Common myeloid progenitor, CD34-positive (primary cell): ENCODE measurements around the gene EFNA5.

Experiments used
- CTCF ChIA-PET: fragments of 350-600 bp; sonication (Branson Sonifier 250); formaldehyde crosslinking; loops from one replicate; lab custom pipeline; 2021; ENCODE audit warnings: antibody characterized with exemption; lab: Charles Lee
- POLR2A ChIA-PET: fragments of 350-600 bp; sonication (Branson Sonifier 250); formaldehyde crosslinking; loops from one replicate; lab custom pipeline; 2021; ENCODE audit warnings: antibody characterized with exemption; lab: Charles Lee
- DNase-seq, 3 donors: peaks; one replicate each; pipeline versions ENCODE4 v3.0.0 to v3.0.0-alpha.2; 2013
- H3K27ac ChIP-seq, 2 experiments: 1 replicate in 1 of 2; 2 replicates in 1 of 2; pipeline ENCODE4 v1.7.0; 2013; ENCODE audit warnings: inconsistent platforms in 2 of 2, low read length in 2 of 2, mild to moderate bottlenecking in 2 of 2, low read depth in 1 of 2, moderate library complexity in 1 of 2; ENCODE audit not compliant: severe bottlenecking in 2 of 2, insufficient read depth in 1 of 2, poor library complexity in 1 of 2
- H3K27me3 ChIP-seq, 5 experiments: replicated peaks in 2 of 5; 1 replicate in 3 of 5; 2 replicates in 2 of 5; pipeline versions ENCODE4 v1.6.1 to v1.7.0; 2013; ENCODE audit warnings: low read length in 4 of 5, mild to moderate bottlenecking in 2 of 5, moderate library complexity in 2 of 5, inconsistent platforms in 1 of 5; ENCODE audit not compliant: insufficient read depth in 5 of 5, control insufficient read depth in 4 of 5
- H3K36me3 ChIP-seq, 4 experiments: 1 replicate in 2 of 4; 2 replicates in 2 of 4; pipeline versions ENCODE4 v1.6.1 to v1.7.0; 2013; ENCODE audit warnings: low read length in 3 of 4, control low read depth in 1 of 4, mild to moderate bottlenecking in 1 of 4; ENCODE audit not compliant: control insufficient read depth in 4 of 4, insufficient read depth in 4 of 4
- H3K4me1 ChIP-seq, 4 experiments: 1 replicate in 3 of 4; 2 replicates in 1 of 4; pipeline versions ENCODE4 v1.6.1 to v1.7.1; 2013; ENCODE audit warnings: low read length in 3 of 4, mild to moderate bottlenecking in 3 of 4, control low read depth in 1 of 4, inconsistent platforms in 1 of 4, moderate library complexity in 1 of 4; ENCODE audit not compliant: control insufficient read depth in 4 of 4, insufficient read depth in 4 of 4; ENCODE audit errors: control extremely low read depth in 1 of 4
- H3K4me3 ChIP-seq, 7 experiments: 1 replicate in 4 of 7; 2 replicates in 3 of 7; pipeline versions ENCODE4 v1.5.1 to v1.7.0; 2013; ENCODE audit warnings: mild to moderate bottlenecking in 7 of 7, low read length in 6 of 7, moderate library complexity in 6 of 7, inconsistent platforms in 2 of 7, low read depth in 2 of 7, control low read depth in 1 of 7; ENCODE audit not compliant: insufficient read depth in 4 of 7, control insufficient read depth in 1 of 7; ENCODE audit errors: extremely low read depth in 1 of 7
- H3K9me3 ChIP-seq, 5 experiments: 1 replicate in 4 of 5; 2 replicates in 1 of 5; pipeline versions ENCODE4 v1.6.1 to v1.7.1; 2013; ENCODE audit warnings: low read length in 4 of 5, mild to moderate bottlenecking in 2 of 5, inconsistent platforms in 1 of 5, low read depth in 1 of 5, moderate library complexity in 1 of 5; ENCODE audit not compliant: control insufficient read depth in 4 of 5, insufficient read depth in 2 of 5; ENCODE audit errors: control extremely low read depth in 1 of 5
- WGBS: methylation state at CpG from one replicate; pipeline ENCODE4 v1.1.5; 2013; ENCODE audit not compliant: insufficient coverage; 5-methylcytosine and 5-hydroxymethylcytosine counted together

EFNA5 gene

GRCh38 chr5:107566986-107567385 lies 103.8 kb downstream of the EFNA5 start:
- ChIA-PET CTCF (interaction anchor here (1.1 to 1.3 kb wide), 2 partner anchors 10 to 694 kb away, joined by 3 read pairs; no protein-coding TSS in a partner anchor), POLR2A (no interaction called here)
- no CpG with 5 or more reads among the region's 2 CpGs for WGBS
- H3K4me1 ChIP-seq, result peaks cover 5 to 23% (median 13%) of the 10 kb centered on the region in 4 experiments
- H3K9me3 ChIP-seq, result no peaks in the 10 kb centered on the region
- no peak overlapping the region for H3K4me3 ChIP-seq
- DNase-seq, result no peak
- H3K27me3 ChIP-seq, result no peaks in the 10 kb centered on the region
- H3K36me3 ChIP-seq, result no peaks in the 10 kb centered on the region
- H3K27ac ChIP-seq, result no peak overlapping the region

GRCh38 chr5:107565791-107566767 lies 104.7 kb downstream of the EFNA5 start:
- H3K27ac ChIP-seq, result no peak overlapping the region
- ChIA-PET POLR2A (no interaction called here), CTCF (interaction anchor here (1.3 kb wide), 1 partner anchor 695 kb away, joined by 3 read pairs; no protein-coding TSS in a partner anchor)
- no peaks in the 10 kb centered on the region for H3K36me3 ChIP-seq
- H3K9me3 ChIP-seq, result no peaks in the 10 kb centered on the region
- H3K4me1 ChIP-seq, result peaks cover 0 to 15% (median 4%) of the 10 kb centered on the region in 4 experiments
- 64% methylated on average over 9 of the region's 10 CpGs for WGBS
- peak in 1 of 3 donors; percentile 12 for DNase-seq
- no peaks in the 10 kb centered on the region for H3K27me3 ChIP-seq
- H3K4me3 ChIP-seq, result no peak overlapping the region

- no peaks in the 10 kb centered on the region for H3K36me3 ChIP-seq
- H3K4me3 ChIP-seq, result no peak overlapping the region
- POLR2A ChIA-PET, result no interaction called here
- H3K27ac ChIP-seq, result no peak overlapping the region
- H3K9me3 ChIP-seq, result no peaks in the 10 kb centered on the region
- CTCF ChIA-PET, result no interaction called here
- WGBS, result no CpG with 5 or more reads among the region's 4 CpGs
- no peak for DNase-seq
- H3K4me1 ChIP-seq, result peaks cover 0 to 7% (median 0%) of the 10 kb centered on the region in 4 experiments
- H3K27me3 ChIP-seq, result no peaks in the 10 kb centered on the region
Measured at GRCh38 chr5:107564931-107565372, 105.8 kb downstream of the EFNA5 start.

- ChIA-PET POLR2A (interaction anchor here (0.6 kb wide), 1 partner anchor 12 kb away, joined by 5 read pairs; no protein-coding TSS in a partner anchor), CTCF (interaction anchor here (1.3 kb wide), 1 partner anchor 8 kb away, joined by 4 read pairs; no protein-coding TSS in a partner anchor)
- H3K27ac ChIP-seq, result no peak overlapping the region
- H3K4me1 ChIP-seq, result peaks cover 0 to 7% (median 0%) of the 10 kb centered on the region in 4 experiments
- H3K4me3 ChIP-seq, result no peak overlapping the region
- DNase-seq, result no peak
- H3K27me3 ChIP-seq, result no peaks in the 10 kb centered on the region
- no peaks in the 10 kb centered on the region for H3K36me3 ChIP-seq
- no peaks in the 10 kb centered on the region for H3K9me3 ChIP-seq
- no CpG with 5 or more reads among the region's 3 CpGs for WGBS
Measured at GRCh38 chr5:107563959-107564544, 106.7 kb downstream of the EFNA5 start.

- no peaks in the 10 kb centered on the region for H3K27me3 ChIP-seq
- H3K9me3 ChIP-seq, result no peaks in the 10 kb centered on the region
- H3K27ac ChIP-seq, result no peak overlapping the region
- H3K4me3 ChIP-seq, result no peak overlapping the region
- H3K4me1 ChIP-seq, result no peaks in the 10 kb centered on the region
- ChIA-PET CTCF (no interaction called here), POLR2A (no interaction called here)
- no peaks in the 10 kb centered on the region for H3K36me3 ChIP-seq
- 92% methylated on average over 5 of the region's 6 CpGs for WGBS
- DNase-seq, result no peak
Measured at GRCh38 chr5:107560377-107560776, 110.4 kb downstream of the EFNA5 start.

- DNase-seq, result no peak
- POLR2A ChIA-PET, result no interaction called here
- H3K4me3 ChIP-seq, result no peak overlapping the region
- H3K9me3 ChIP-seq, result no peaks in the 10 kb centered on the region
- no peaks in the 10 kb centered on the region for H3K4me1 ChIP-seq
- H3K27ac ChIP-seq, result no peak overlapping the region
- CTCF ChIA-PET, result interaction anchor here (3.1 kb wide), 1 partner anchor 13 kb away, joined by 9 read pairs; no protein-coding TSS in a partner anchor
- H3K36me3 ChIP-seq, result no peaks in the 10 kb centered on the region
- WGBS, result no CpG with 5 or more reads among the region's 4 CpGs
- H3K27me3 ChIP-seq, result no peaks in the 10 kb centered on the region
Measured at GRCh38 chr5:107558823-107559375, 111.8 kb downstream of the EFNA5 start.
